LNCaP clone FGC (cell line): Measurements from ENCODE around the gene CCDC197.

Experiments used
- DNase-seq: peaks from one replicate; pipeline ENCODE4 v3.0.0-alpha.2; 2011; ENCODE audit warnings: low read depth
- H3K4me3 ChIP-seq: 2 replicates; pipeline ENCODE4 v1.5.1; 2011; ENCODE audit warnings: mild to moderate bottlenecking, low read depth, low read length, control low read depth
- TF ChIP-seq, protein P1 (sequence below): IDR thresholded peaks from 2 replicates; pipeline ENCODE4 v1.5.1; 2012; ENCODE audit warnings: mild to moderate bottlenecking; ENCODE audit not compliant: control insufficient read depth, insufficient read depth; ENCODE audit errors: extremely low read depth

CCDC197 gene

GRCh38 chr14:93953739-93954515, 43.2 kb upstream of the CCDC197 start:
- no peak overlapping the region for H3K4me3 ChIP-seq
- DNase-seq = no peak
- TF ChIP-seq, protein P1, sequence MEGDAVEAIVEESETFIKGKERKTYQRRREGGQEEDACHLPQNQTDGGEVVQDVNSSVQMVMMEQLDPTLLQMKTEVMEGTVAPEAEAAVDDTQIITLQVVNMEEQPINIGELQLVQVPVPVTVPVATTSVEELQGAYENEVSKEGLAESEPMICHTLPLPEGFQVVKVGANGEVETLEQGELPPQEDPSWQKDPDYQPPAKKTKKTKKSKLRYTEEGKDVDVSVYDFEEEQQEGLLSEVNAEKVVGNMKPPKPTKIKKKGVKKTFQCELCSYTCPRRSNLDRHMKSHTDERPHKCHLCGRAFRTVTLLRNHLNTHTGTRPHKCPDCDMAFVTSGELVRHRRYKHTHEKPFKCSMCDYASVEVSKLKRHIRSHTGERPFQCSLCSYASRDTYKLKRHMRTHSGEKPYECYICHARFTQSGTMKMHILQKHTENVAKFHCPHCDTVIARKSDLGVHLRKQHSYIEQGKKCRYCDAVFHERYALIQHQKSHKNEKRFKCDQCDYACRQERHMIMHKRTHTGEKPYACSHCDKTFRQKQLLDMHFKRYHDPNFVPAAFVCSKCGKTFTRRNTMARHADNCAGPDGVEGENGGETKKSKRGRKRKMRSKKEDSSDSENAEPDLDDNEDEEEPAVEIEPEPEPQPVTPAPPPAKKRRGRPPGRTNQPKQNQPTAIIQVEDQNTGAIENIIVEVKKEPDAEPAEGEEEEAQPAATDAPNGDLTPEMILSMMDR = no peak

- H3K4me3 ChIP-seq = no peak overlapping the region
- TF ChIP-seq, protein P1 = no peak
- DNase-seq = no peak
These were observed 42.6 kb upstream of the CCDC197 start for GRCh38 chr14:93954516-93954830.

DNA sequence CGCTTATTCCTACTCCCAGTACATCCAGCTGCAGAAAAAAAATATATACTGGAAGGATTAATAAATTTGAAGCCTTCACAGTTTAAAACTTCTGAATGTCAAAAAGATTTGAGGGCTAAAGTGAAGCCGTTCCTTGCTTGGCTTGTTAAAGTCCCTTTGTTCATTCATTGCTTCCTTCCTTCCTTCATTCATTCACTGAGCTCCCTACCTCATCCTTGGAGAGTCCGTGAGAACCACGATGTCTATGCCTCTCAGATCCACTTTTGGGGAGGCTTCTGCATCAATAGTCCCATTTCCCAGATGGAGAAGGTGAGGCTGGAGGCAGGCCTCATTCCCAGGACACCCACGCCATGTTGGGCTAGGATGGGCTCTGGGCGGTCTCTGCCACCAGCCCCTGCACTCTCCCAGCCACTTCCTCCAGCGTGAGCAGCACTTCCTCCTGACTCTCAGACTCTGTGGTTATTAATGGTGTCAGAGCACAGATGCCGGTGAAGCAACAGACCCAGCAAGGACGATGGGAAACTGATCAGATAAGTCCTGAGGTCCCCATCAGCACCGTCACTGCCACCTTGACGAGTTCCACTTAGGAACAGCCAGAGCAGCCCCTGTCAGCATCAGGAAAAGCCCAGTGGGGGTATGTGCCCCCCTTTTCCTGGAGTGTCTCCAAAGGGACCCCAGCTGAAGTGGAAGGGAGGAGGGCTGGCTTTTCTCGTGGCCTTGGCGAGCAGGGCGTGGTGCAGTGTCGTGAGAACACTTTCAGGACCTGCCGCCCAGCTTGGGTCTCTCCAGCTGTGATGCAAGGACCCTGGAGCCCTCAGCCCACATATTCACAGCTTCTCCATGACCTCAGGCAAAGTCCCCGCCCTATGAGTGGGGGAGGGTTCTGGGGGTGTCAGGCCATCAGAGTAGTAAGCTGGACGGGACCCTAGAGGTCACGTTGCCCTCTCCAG, 41.9 kb upstream of the CCDC197 start:
- H3K4me3 ChIP-seq = no peak overlapping the region
- DNase-seq = no peak
- TF ChIP-seq, protein P1 = no peak

DNA sequence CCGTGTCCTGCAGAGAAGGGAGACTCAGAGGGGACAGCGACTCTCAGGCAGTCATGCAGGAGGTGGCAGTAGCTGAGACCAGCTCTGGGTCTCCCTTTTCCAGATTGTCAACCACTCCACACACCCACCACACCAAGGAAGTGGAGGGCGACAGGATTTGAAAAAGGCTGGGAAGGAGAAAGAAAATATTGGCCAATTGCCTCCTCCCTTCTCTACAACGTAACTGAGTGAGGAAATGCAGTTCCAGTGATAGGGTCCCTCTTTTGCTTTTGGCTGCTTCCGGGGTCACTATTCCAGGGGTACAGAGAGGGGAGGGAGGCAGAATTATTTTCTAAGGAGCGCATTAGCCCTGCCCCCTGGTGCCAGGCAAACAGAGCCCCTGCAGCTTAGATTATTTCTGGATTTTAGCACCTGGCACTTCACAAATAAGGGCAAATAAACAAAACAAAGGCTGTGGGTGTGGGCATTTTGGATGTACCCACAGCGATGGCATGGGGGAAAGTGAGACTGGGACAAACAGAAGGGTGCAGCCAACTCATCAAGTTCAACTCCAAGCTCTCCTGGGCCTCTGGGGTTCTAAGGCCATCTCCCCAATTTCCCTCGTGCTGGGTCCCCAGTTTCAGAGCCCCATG, 41.1 kb upstream of the CCDC197 start:
- TF ChIP-seq, protein P1 = no peak
- H3K4me3 ChIP-seq = no peak overlapping the region
- DNase-seq = no peak

- no peak overlapping the region for H3K4me3 ChIP-seq
- DNase-seq = no peak
- TF ChIP-seq, protein P1 = no peak
These were observed 40.4 kb upstream of the CCDC197 start for GRCh38 chr14:93956514-93957332.

DNA sequence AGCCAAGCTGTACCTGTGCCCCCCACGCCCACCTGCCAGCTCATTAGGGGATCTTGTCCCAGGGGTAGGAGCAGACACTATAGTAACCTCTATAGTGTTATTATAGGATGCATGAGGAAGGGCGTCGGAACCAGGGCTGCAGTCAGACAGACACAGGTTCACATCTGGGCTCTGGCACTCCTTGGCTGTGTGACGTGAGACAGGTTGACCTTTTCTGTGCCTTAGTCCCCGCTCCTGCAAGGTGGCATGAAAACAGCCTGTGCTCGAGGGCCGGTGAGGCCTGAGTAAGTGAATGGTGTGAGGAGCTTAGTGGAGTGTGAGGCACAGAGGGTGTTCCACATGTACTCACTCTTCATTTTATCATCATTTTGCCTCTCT, 39.8 kb upstream of the CCDC197 start:
- no peak for DNase-seq
- H3K4me3 ChIP-seq = no peak overlapping the region
- TF ChIP-seq, protein P1 = no peak
